Stimulated activated CD8-positive, alpha-beta memory T cell treated with anti-CD3 and anti-CD28 coated beads, Interleukin-2, amount 100 ng/mL, for 1 hour (primary cell): ENCODE measurements around the gene SPTLC1.
"Not testable (repeated sequence)": the region's sequence is repeated elsewhere in the genome, so short reads cannot be mapped to it uniquely, and the experiment has no call there.

Experiments used
- DNase-seq, 2 donors: peaks; one replicate each; pipeline ENCODE4 v3.0.0-alpha.2; 2020; ENCODE audit warnings: low read depth in 2 of 2

The SPTLC1 gene

GRCh38 chr9:92032891-92033290 lies 82.3 kb downstream of the SPTLC1 start:
- DNase-seq: no peak

- DNase-seq: no peak
Observed at GRCh38 chr9:92030367-92030766, 84.8 kb downstream of the SPTLC1 start.

GRCh38 chr9:92029553-92029952 lies 85.7 kb downstream of the SPTLC1 start:
- no peak for DNase-seq

GRCh38 chr9:92026206-92027002 lies 88.8 kb downstream of the SPTLC1 start:
- no peak for DNase-seq

- DNase-seq: not testable (repeated sequence)
Observed at GRCh38 chr9:92021785-92022541, 93.2 kb downstream of the SPTLC1 start.

- DNase-seq: no peak
Observed at GRCh38 chr9:92019658-92020057, 95.6 kb downstream of the SPTLC1 start.

GRCh38 chr9:92010705-92011536 lies 104.3 kb downstream of the SPTLC1 start:
- DNase-seq: no peak

GRCh38 chr9:92010253-92010652 lies 105.0 kb downstream of the SPTLC1 start:
- DNase-seq: not testable (repeated sequence)

- DNase-seq: no peak
Observed at GRCh38 chr9:92008041-92008440, 107.2 kb downstream of the SPTLC1 start.

- DNase-seq: no peak
Observed at GRCh38 chr9:92004045-92004392, 111.2 kb downstream of the SPTLC1 start.

- no peak for DNase-seq
Observed at GRCh38 chr9:92003308-92004044, 111.7 kb downstream of the SPTLC1 start.

GRCh38 chr9:92001948-92002347 lies 113.3 kb downstream of the SPTLC1 start:
- not testable (repeated sequence) for DNase-seq

- no peak for DNase-seq
Observed at GRCh38 chr9:92001244-92001643, 114.0 kb downstream of the SPTLC1 start.

- no peak for DNase-seq
Observed at GRCh38 chr9:91995000-91995655, 120.1 kb downstream of the SPTLC1 start.

- no peak for DNase-seq
Observed at GRCh38 chr9:91994422-91994821, 120.8 kb downstream of the SPTLC1 start.

- no peak for DNase-seq
Observed at GRCh38 chr9:91992461-91993041, 122.7 kb downstream of the SPTLC1 start.

- no peak for DNase-seq
Observed at GRCh38 chr9:91991721-91992341, 123.4 kb downstream of the SPTLC1 start.

- DNase-seq: no peak
Observed at GRCh38 chr9:91986248-91986647, 129.0 kb downstream of the SPTLC1 start.

GRCh38 chr9:91985692-91986091 lies 129.5 kb downstream of the SPTLC1 start:
- DNase-seq: no peak
